IPS-15b (cell line): ENCODE measurements around the gene DAD1.

Experiments used
- H3K27me3 ChIP-seq: one replicate; pipeline ENCODE4 v1.6.1; 2013; ENCODE audit warnings: low read length; ENCODE audit not compliant: control insufficient read depth, insufficient read depth
- H3K36me3 ChIP-seq: one replicate; pipeline ENCODE4 v1.6.1; 2013; ENCODE audit warnings: low read length; ENCODE audit not compliant: control insufficient read depth, insufficient read depth
- H3K4me1 ChIP-seq: one replicate; pipeline ENCODE4 v1.6.1; 2013; ENCODE audit warnings: mild to moderate bottlenecking, low read length; ENCODE audit not compliant: control insufficient read depth, insufficient read depth
- H3K4me3 ChIP-seq: one replicate; pipeline ENCODE4 v1.5.1; 2013; ENCODE audit warnings: low read depth, low read length
- H3K9ac ChIP-seq: one replicate; pipeline ENCODE4 v1.6.1; 2013; ENCODE audit warnings: low read depth, mild to moderate bottlenecking, low read length
- H3K9me3 ChIP-seq: one replicate; pipeline ENCODE4 v1.6.1; 2013; ENCODE audit warnings: mild to moderate bottlenecking, low read length; ENCODE audit not compliant: control insufficient read depth, insufficient read depth

The DAD1 gene

GRCh38 chr14:22565391-22565945 is 23.6 kb downstream of the DAD1 start:
- Histone ChIP-seq H3K4me3 (no peak overlapping the region), H3K9ac (no peak overlapping the region), H3K4me1 (no peaks in the 10 kb centered on the region), H3K27me3 (no peaks in the 10 kb centered on the region), H3K36me3 (no peaks in the 10 kb centered on the region), H3K9me3 (no peaks in the 10 kb centered on the region)

- no peak overlapping the region for H3K9ac ChIP-seq
Measured at GRCh38 chr14:22564463-22564862, 24.6 kb downstream of the DAD1 start.

GRCh38 chr14:22563987-22564386 is 25.0 kb downstream of the DAD1 start:
- Histone ChIP-seq H3K4me3 (no peak overlapping the region), H3K4me1 (no peaks in the 10 kb centered on the region), H3K9ac (no peak overlapping the region), H3K9me3 (no peaks in the 10 kb centered on the region), H3K27me3 (no peaks in the 10 kb centered on the region), H3K36me3 (no peaks in the 10 kb centered on the region)

More at GRCh38 chr14:22564463-22564862, 24.6 kb downstream of the DAD1 start:
- H3K4me1 ChIP-seq = no peaks in the 10 kb centered on the region
- no peak overlapping the region for H3K4me3 ChIP-seq
- H3K27me3 ChIP-seq = no peaks in the 10 kb centered on the region
- H3K9me3 ChIP-seq = no peaks in the 10 kb centered on the region
- H3K36me3 ChIP-seq = no peaks in the 10 kb centered on the region

- H3K4me3 ChIP-seq = no peak overlapping the region
- no peak overlapping the region for H3K9ac ChIP-seq
- no peaks in the 10 kb centered on the region for H3K27me3 ChIP-seq
- no peaks in the 10 kb centered on the region for H3K4me1 ChIP-seq
- no peaks in the 10 kb centered on the region for H3K36me3 ChIP-seq
- H3K9me3 ChIP-seq = no peaks in the 10 kb centered on the region
Measured at GRCh38 chr14:22561661-22562579, 27.1 kb downstream of the DAD1 start.

- no peaks in the 10 kb centered on the region for H3K4me1 ChIP-seq
- H3K36me3 ChIP-seq = no peaks in the 10 kb centered on the region
- H3K9ac ChIP-seq = no peak overlapping the region
- no peak overlapping the region for H3K4me3 ChIP-seq
- no peaks in the 10 kb centered on the region for H3K9me3 ChIP-seq
- H3K27me3 ChIP-seq = no peaks in the 10 kb centered on the region
Measured at GRCh38 chr14:22561366-22561660, 27.7 kb downstream of the DAD1 start.

GRCh38 chr14:22560662-22561365 is 28.2 kb downstream of the DAD1 start:
- Histone ChIP-seq H3K9ac (no peak overlapping the region), H3K36me3 (no peaks in the 10 kb centered on the region), H3K4me3 (no peak overlapping the region), H3K4me1 (no peaks in the 10 kb centered on the region), H3K27me3 (no peaks in the 10 kb centered on the region), H3K9me3 (no peaks in the 10 kb centered on the region)

GRCh38 chr14:22559041-22559440 is 30.0 kb downstream of the DAD1 start:
- H3K9me3 ChIP-seq = no peaks in the 10 kb centered on the region
- H3K4me3 ChIP-seq = no peak overlapping the region
- no peak overlapping the region for H3K9ac ChIP-seq
- no peaks in the 10 kb centered on the region for H3K36me3 ChIP-seq
- H3K27me3 ChIP-seq = no peaks in the 10 kb centered on the region
- H3K4me1 ChIP-seq = no peaks in the 10 kb centered on the region

- Histone ChIP-seq H3K9ac (no peak overlapping the region), H3K4me1 (no peaks in the 10 kb centered on the region), H3K9me3 (no peaks in the 10 kb centered on the region), H3K4me3 (no peak overlapping the region), H3K27me3 (no peaks in the 10 kb centered on the region), H3K36me3 (no peaks in the 10 kb centered on the region)
Measured at GRCh38 chr14:22558221-22558913, 30.7 kb downstream of the DAD1 start.

- H3K27me3 ChIP-seq = no peaks in the 10 kb centered on the region
- H3K9me3 ChIP-seq = no peaks in the 10 kb centered on the region
- H3K4me1 ChIP-seq = no peaks in the 10 kb centered on the region
- H3K9ac ChIP-seq = no peak overlapping the region
- no peak overlapping the region for H3K4me3 ChIP-seq
- H3K36me3 ChIP-seq = no peaks in the 10 kb centered on the region
Measured at GRCh38 chr14:22557846-22558220, 31.2 kb downstream of the DAD1 start.

- Histone ChIP-seq H3K9ac (no peak overlapping the region), H3K27me3 (no peaks in the 10 kb centered on the region), H3K4me3 (peak overlapping the region; percentile 5), H3K4me1 (no peaks in the 10 kb centered on the region), H3K9me3 (no peaks in the 10 kb centered on the region), H3K36me3 (no peaks in the 10 kb centered on the region)
Measured at GRCh38 chr14:22556990-22557623, 31.9 kb downstream of the DAD1 start.
